COLO668 (cell line): ENCODE data around the gene SYNGR3.
"Not testable (repeated sequence)": the region's sequence is repeated elsewhere in the genome, so short reads cannot be mapped to it uniquely, and the experiment has no call there.

Experiments used
- DNase-seq: peaks from one replicate; lab custom pipeline; 2025; ENCODE audit not compliant: unreplicated experiment; lab: John Stamatoyannopoulos, UW

The SYNGR3 gene

GRCh38 chr16:1989209-1990100, at the start of gene SYNGR3:
TSS of gene SYNGR3 (plus strand) at chr16:1989970. CDS start at chr16:1990103, 133 bp downstream.
- peak; percentile 65 for DNase-seq

- peak; percentile 77 for DNase-seq
These were observed 49.3 kb upstream of the SYNGR3 start for GRCh38 chr16:1940273-1941161.

GRCh38 chr16:1941162-1942046, 48.4 kb upstream of the SYNGR3 start:
- peak; percentile 87 for DNase-seq

GRCh38 chr16:1942047-1942809, 47.5 kb upstream of the SYNGR3 start:
- DNase-seq, result peak; percentile 48

GRCh38 chr16:1942810-1943726, 46.7 kb upstream of the SYNGR3 start, which contains the start of gene MSRB1:
TSS of gene MSRB1 (minus strand) at chr16:1943199. CDS start at chr16:1943156, 43 bp downstream.
- DNase-seq, result peak; percentile 100

GRCh38 chr16:1944612-1945199, 45.1 kb upstream of the SYNGR3 start:
- DNase-seq, result no peak

- no peak for DNase-seq
These were observed 44.0 kb upstream of the SYNGR3 start for GRCh38 chr16:1945559-1946391.

- DNase-seq, result no peak
These were observed 43.0 kb upstream of the SYNGR3 start for GRCh38 chr16:1946495-1947368.

- DNase-seq, result no peak
These were observed 42.5 kb upstream of the SYNGR3 start for GRCh38 chr16:1947369-1947670.

GRCh38 chr16:1949507-1949906, 40.3 kb upstream of the SYNGR3 start:
- DNase-seq, result no peak

GRCh38 chr16:1950047-1950446, 39.7 kb upstream of the SYNGR3 start:
- DNase-seq, result no peak

GRCh38 chr16:1950559-1950958, 39.2 kb upstream of the SYNGR3 start:
- DNase-seq, result no peak

GRCh38 chr16:1953734-1954133, 36.0 kb upstream of the SYNGR3 start:
- DNase-seq, result no peak

- not testable (repeated sequence) for DNase-seq
These were observed 32.2 kb upstream of the SYNGR3 start for GRCh38 chr16:1957434-1958142.

- not testable (repeated sequence) for DNase-seq
These were observed 31.7 kb upstream of the SYNGR3 start for GRCh38 chr16:1958143-1958491.

GRCh38 chr16:1958715-1959268, 31.0 kb upstream of the SYNGR3 start:
- DNase-seq, result no peak
